Measurements from ENCODE around the gene STRN4.
"Not testable (repeated sequence)": the region's sequence is repeated elsewhere in the genome, so short reads cannot be mapped to it uniquely, and the experiment has no call there.

The STRN4 gene

DNA sequence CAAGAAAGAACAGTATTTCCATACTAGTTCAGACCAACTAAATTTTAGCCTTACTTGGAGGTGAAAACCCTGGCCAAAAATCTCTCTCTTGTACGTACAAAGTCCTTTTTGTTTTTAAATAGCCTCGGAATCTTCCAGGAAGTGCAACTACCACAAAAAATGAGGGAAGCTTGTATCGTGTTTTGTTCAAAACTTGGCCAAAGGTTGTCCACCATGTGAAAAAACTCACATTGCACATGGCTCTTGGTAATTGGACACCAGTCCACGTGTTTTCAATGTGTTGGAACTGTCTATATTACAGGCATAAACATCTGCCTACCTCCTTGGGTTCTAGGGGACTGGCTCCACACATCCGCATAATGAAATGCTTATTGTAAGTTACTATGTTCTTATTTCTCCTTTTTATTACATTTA, 15.2 kb upstream of the STRN4 start:
- no peak for DNase-seq (ENCODE audit: extremely low spot score)
- CTCF ChIA-PET = interaction anchor here (0.6 kb wide), 1 partner anchor 79 kb away, joined by 4 read pairs; no protein-coding TSS in a partner anchor
- TF ChIP-seq L3MBTL2 (conservative IDR thresholded peaks at IDR 0.05) (peak; percentile 74), ARNT (IDR thresholded peaks at IDR 0.05) (no peak), FOXK2 (IDR thresholded peaks at IDR 0.05) (no peak), ELF4 (IDR thresholded peaks at IDR 0.05) (no peak), LEF1 (IDR thresholded peaks at IDR 0.05; ENCODE audit: borderline replicate concordance) (no peak)
- POLR2A ChIA-PET = no interaction called here

DNA sequence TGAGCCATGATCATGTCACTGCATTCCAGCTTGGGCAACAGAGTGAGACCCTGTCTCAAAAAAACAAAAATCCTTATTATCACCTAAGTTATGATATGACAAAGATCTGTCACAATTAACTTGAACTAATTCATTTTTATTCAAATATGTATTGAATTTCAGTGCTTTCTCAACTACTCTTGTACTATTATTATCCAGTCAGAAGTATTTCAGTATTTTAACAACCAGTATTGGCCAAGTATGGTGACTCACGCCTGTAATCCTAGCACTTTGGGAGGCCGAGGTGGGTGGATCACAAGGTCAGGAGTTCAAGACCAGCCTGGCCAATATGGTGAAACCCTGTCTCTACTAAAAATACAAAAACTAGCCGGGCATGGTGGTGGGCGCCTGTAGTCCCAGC, 14.6 kb upstream of the STRN4 start:
- DNase-seq (ENCODE audit: extremely low spot score); CTCF ChIA-PET; POLR2A ChIA-PET: not testable (repeated sequence)

DNA sequence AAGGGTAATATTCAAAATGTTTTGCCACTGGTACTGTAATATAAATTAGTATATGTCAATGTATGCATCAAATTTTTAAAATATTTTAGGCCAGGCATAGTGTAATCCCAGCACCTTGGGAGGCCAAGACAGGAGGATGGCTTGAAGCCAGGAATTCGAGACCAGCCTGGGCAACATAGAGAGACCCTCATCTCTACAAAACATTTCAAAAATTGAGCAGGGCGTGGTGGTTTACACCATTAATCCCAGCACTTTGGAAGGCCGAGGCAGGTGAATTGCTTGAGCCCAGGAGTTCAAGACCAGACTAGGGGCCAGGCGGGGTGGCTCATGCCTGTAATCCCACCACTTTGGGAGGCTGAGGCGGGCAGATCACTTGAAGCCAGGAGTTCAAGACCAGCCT, 14.1 kb upstream of the STRN4 start:
- no peak for DNase-seq (ENCODE audit: extremely low spot score)
- POLR2A ChIA-PET = no interaction called here
- CTCF ChIA-PET = no interaction called here
- TF ChIP-seq, protein P1, sequence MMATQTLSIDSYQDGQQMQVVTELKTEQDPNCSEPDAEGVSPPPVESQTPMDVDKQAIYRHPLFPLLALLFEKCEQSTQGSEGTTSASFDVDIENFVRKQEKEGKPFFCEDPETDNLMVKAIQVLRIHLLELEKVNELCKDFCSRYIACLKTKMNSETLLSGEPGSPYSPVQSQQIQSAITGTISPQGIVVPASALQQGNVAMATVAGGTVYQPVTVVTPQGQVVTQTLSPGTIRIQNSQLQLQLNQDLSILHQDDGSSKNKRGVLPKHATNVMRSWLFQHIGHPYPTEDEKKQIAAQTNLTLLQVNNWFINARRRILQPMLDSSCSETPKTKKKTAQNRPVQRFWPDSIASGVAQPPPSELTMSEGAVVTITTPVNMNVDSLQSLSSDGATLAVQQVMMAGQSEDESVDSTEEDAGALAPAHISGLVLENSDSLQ (IDR thresholded peaks at IDR 0.05) = no peak
- TF ChIP-seq ARNT (IDR thresholded peaks at IDR 0.05) = no peak
- no peak for TF ChIP-seq HDGF (IDR thresholded peaks at IDR 0.05; ENCODE audit: borderline replicate concordance)

DNA sequence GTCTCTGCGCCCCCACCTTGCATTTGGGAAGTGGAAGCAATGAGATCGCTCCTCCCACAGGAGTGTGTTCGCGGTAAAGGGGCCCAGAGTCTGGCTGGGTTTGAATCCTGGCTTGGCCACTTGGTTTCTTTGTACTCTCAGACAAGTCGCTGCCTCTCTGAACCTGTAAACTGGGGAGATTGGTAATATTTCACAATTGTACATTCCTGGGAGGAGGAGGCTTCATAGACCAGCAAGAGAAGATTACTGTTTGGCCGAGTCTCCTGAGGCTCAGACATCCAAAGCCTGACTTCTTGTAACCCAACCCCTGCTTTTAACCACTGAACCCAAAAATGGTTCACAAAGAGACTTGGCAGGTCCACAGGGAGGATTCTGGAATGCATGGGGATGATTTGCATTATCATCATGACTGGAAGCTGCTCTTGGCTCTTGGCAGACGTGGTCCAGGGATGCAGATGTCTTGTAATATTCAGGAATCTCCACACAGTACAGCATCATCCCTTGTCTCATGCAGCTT, 13.6 kb upstream of the STRN4 start:
- CTCF ChIA-PET = no interaction called here
- TF ChIP-seq BHLHE40 (IDR thresholded peaks at IDR 0.05; ENCODE audit: borderline replicate concordance) (no peak), LEF1 (IDR thresholded peaks at IDR 0.05; ENCODE audit: borderline replicate concordance) (no peak), FOXK2 (IDR thresholded peaks at IDR 0.05) (no peak), ARNT (IDR thresholded peaks at IDR 0.05) (no peak), ZNF384 (IDR thresholded peaks at IDR 0.05) (no peak), L3MBTL2 (conservative IDR thresholded peaks at IDR 0.05) (no peak), CTBP1 (IDR thresholded peaks at IDR 0.05; ENCODE audit: borderline replicate concordance) (no peak), ELF4 (IDR thresholded peaks at IDR 0.05) (no peak), SP1 (IDR thresholded peaks at IDR 0.05) (no peak), FOXA1 (IDR thresholded peaks at IDR 0.05) (no peak), HDGF (IDR thresholded peaks at IDR 0.05; ENCODE audit: borderline replicate concordance) (no peak), SUZ12 (IDR thresholded peaks at IDR 0.05) (no peak)
- TF ChIP-seq, protein P1 (IDR thresholded peaks at IDR 0.05) = no peak
- DNase-seq (ENCODE audit: extremely low spot score) = no peak
- POLR2A ChIA-PET = interaction anchor here (0.7 kb wide), 1 partner anchor 25 kb away, joined by 3 read pairs; no protein-coding TSS in a partner anchor

DNA sequence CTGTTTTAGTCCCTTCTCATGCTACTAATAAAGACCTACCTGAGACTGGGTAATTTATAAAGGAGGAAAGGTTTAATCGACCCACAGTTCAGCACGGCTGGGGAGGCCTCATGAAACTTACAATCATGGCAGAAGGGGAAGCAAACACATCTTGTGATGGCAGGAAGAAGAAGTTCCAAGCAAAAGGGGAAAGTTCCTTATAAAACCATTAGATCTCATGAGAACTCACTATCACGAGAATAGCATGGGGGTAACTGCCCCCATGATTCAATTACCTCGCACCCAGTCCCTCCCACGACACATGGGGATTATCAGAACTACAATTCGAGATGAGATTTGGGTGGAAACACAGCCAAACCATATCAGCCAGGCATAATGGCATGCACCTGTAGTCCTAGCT, 13.0 kb upstream of the STRN4 start:
- ChIA-PET POLR2A (interaction anchor here (0.7 kb wide), 1 partner anchor 25 kb away, joined by 3 read pairs; no protein-coding TSS in a partner anchor), CTCF (interaction anchor here (2.1 kb wide), 1 partner anchor 8 kb away, joined by 8 read pairs; no protein-coding TSS in a partner anchor)
- TF ChIP-seq, protein P1 (IDR thresholded peaks at IDR 0.05) = no peak
- no peak for DNase-seq (ENCODE audit: extremely low spot score)

DNA sequence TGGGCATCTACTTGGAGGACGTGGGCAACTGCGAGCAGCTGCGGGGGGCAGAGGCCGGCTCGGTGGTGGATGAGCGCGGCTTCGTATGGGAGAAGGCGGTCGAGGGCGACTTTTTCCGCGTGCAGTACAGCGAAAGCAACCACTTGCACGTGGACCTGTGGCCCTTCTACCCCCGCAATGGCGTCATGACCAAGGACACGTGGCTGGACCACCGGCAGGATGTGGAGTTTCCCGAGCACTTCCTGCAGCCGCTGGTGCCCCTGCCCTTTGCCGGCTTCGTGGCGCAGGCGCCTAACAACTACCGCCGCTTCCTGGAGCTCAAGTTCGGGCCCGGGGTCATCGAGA, 10.3 kb upstream of the STRN4 start:
- ChIA-PET CTCF (interaction anchor here (0.8 kb wide), 1 partner anchor 32 kb away, joined by 3 read pairs; the partner anchor contains the start of gene SLC1A5), POLR2A (no interaction called here)
- DNase-seq (ENCODE audit: extremely low spot score) = no peak
- TF ChIP-seq FOXK2 (IDR thresholded peaks at IDR 0.05) (no peak), TARDBP (IDR thresholded peaks at IDR 0.05) (no peak), BHLHE40 (IDR thresholded peaks at IDR 0.05; ENCODE audit: borderline replicate concordance) (no peak), SP1 (IDR thresholded peaks at IDR 0.05) (no peak), NFRKB (IDR thresholded peaks at IDR 0.05) (no peak), ELF4 (IDR thresholded peaks at IDR 0.05) (no peak), CTBP1 (IDR thresholded peaks at IDR 0.05; ENCODE audit: borderline replicate concordance) (no peak)

DNA sequence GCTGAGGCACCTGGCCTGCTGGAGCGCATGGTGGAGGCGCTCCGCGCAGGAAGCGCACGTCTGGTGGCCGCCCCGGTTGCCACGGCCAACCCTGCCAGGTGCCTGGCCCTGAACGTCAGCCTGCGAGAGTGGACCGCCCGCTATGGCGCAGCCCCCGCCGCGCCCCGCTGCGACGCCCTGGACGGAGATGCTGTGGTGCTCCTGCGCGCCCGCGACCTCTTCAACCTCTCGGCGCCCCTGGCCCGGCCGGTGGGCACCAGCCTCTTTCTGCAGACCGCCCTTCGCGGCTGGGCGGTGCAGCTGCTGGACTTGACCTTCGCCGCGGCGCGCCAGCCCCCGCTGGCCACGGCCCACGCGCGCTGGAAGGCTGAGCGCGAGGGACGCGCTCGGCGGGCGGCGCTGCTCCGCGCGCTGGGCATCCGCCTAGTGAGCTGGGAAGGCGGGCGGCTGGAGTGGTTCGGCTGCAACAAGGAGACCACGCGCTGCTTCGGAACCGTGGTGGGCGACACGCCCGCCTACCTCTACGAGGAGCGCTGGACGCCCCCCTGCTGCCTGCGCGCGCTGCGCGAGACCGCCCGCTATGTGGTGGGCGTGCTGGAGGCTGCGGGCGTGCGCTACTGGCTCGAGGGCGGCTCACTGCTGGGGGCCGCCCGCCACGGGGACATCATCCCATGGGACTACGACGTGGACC, 9.7 kb upstream of the STRN4 start:
- TF ChIP-seq CTBP1 (IDR thresholded peaks at IDR 0.05; ENCODE audit: borderline replicate concordance) (no peak), L3MBTL2 (conservative IDR thresholded peaks at IDR 0.05) (no peak), SP1 (IDR thresholded peaks at IDR 0.05) (no peak), TARDBP (IDR thresholded peaks at IDR 0.05) (no peak)
- CTCF ChIA-PET = interaction anchor here (0.8 kb wide), 1 partner anchor 33 kb away, joined by 3 read pairs; the partner anchor contains the start of gene SLC1A5
- POLR2A ChIA-PET = no interaction called here
- no peak for DNase-seq (ENCODE audit: extremely low spot score)
